DMS79 treated with DMSO at 0.1 percent for 48 hours (cell line): ENCODE results near the gene COX6A2.

Experiments used
- DNase-seq: peaks from one replicate; lab custom pipeline; 2025; lab: John Stamatoyannopoulos, UW

COX6A2 gene

GRCh38 chr16:31409433-31409832 lies 18.7 kb downstream of the COX6A2 start:
- DNase-seq, result no peak

DNA sequence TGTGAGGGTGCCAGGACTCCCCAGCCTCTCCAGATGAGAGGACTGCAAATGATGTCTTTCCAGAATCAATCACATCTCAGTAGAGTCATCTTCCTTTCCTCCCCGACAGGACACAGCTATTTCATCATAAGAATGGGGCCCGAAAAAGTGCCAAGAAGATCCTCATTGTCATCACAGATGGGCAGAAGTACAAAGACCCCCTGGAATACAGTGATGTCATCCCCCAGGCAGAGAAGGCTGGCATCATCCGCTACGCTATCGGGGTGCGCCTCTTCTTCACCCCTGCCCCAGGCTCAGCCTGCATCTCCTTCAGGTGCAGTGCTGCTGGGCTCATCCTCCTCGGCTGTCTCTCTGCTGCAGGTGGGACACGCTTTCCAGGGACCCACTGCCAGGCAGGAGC lies 20.8 kb downstream of the COX6A2 start:
- no peak for DNase-seq

DNA sequence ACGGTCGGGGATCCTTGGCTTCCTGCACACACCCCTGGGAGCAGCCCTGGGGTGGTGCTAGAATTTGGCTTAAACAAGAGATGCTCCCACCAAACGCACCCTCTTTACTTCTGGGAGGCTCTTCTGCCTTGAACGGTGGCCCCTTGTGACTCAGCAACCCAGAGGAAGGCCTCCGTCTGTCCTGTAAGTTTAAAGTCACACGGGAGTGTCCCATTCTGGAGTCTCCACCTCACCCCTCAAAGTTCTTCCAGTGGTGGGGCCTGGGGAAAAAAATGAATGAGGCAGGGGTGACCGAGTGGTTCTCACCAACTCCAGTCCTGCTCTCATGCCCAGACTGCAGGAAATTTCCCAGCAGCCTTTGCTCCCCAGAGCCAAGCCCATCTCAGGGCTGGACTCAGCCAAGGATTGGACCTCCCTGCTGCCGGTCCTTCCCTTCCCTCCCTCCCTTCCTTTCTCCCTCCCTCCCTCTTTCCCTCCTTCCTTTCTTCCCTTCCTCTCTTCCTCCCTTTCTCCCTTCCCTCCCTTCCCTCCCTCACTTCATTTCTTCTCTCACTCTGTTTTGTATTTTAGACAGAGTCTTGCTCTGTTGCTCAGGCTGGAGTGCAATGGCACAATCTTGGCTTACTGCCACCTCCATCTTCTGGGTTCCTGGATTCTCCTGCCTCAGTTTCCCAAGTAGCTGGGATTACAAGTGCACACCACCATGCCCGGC lies 23.7 kb downstream of the COX6A2 start:
- DNase-seq, result no peak

- DNase-seq, result no peak
Measured at GRCh38 chr16:31403590-31404352, 24.4 kb downstream of the COX6A2 start.

DNA sequence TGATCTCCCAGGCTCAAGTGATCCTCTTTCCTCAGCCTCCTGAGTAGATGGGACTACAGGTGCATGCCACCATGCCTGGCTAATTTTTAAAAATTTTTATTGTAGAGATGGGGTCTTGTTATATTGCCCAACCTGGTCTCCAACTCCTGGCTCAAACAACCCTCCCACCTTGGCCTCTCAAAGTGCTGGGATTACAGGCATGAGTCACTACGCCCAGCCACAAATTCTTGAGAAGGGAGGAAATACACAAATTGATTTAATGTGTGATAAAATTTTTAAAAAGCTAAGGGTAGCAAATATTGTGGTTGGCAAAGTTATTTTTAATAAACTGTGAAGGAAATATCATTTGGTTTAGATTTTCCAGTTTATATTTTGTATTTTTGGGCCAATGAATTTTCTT lies 25.5 kb downstream of the COX6A2 start:
- DNase-seq, result no peak

DNA sequence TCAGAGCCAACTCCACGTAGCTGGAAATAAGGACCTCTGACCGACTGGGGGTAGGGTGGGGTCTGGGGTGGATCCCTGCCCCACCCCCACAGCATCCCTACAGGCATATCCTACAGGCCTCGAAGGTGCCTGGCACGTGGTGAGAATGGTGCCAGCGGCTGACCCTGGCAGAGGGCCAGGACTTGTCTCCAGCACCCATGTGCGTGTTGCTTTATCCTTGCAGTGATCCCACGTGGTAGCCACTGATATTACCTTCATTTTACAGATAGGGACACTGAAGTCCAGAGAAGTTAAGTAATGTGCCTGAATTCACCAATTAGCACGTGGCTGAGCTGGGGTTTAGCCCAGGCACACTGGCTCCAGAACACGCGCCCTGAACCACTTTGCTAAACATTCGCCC lies 26.7 kb downstream of the COX6A2 start:
- no peak for DNase-seq

GRCh38 chr16:31400191-31400590 lies 28.0 kb downstream of the COX6A2 start:
- no peak for DNase-seq

GRCh38 chr16:31397701-31398100 lies 30.5 kb downstream of the COX6A2 start:
- DNase-seq, result no peak

GRCh38 chr16:31397096-31397660 lies 31.0 kb downstream of the COX6A2 start:
- no peak for DNase-seq

- no peak for DNase-seq
Measured at GRCh38 chr16:31395647-31396046, 32.5 kb downstream of the COX6A2 start.

- DNase-seq, result no peak
Measured at GRCh38 chr16:31393056-31393455, 35.1 kb downstream of the COX6A2 start, which contains the start of gene ITGAD. ITGAD (plus strand) TSS chr16:31393335; CDS start chr16:31393361, 26 bp downstream.

DNA sequence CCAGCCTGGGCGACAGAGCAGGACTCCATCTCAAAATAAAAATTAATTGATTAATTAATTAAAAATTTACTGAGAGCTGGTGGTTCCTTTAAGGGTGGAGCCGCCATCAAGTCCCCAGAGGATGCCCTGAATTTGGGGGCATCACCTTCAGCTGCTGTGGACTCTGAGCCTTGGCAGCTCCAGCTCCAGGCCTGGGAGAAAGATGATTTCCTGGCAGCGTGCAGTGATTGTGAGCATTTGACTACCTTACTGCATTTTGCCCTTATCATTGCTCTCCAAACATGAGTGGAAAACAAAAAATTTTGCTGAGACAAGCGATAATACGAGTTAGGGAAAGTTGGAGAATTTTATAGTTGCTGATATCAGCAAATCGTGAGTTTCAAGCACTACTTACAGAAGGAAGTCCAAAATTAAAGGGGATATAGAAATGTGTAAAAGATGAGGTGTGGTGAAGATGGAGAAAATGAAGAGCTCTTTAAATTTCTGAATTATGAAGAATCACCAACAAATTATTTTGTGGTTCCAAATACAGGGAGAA lies 37.6 kb downstream of the COX6A2 start:
- no peak for DNase-seq

- no peak for DNase-seq
Measured at GRCh38 chr16:31388535-31388934, 39.6 kb downstream of the COX6A2 start.

- no peak for DNase-seq
Measured at GRCh38 chr16:31386157-31386984, 41.8 kb downstream of the COX6A2 start.

- DNase-seq, result no peak
Measured at GRCh38 chr16:31385680-31386079, 42.5 kb downstream of the COX6A2 start.

GRCh38 chr16:31382485-31383161 lies 45.5 kb downstream of the COX6A2 start:
- DNase-seq, result no peak

DNA sequence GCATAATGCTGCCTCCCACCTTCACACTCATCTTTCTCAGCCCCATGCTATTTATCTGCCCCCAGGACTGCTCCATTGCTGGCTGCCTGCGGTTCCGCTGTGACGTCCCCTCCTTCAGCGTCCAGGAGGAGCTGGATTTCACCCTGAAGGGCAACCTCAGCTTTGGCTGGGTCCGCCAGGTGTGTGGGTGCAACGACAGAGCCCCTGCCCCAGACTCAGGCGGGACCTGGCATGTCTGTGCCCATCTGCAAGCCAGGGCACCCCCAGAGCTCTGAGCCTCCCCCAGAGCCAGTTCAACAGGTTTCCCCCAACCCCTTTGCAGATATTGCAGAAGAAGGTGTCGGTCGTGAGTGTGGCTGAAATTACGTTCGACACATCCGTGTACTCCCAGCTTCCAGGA lies 48.0 kb downstream of the COX6A2 start:
- DNase-seq, result no peak
